ENCODE measurements around the gene CCDC92. TPM values are rescaled to one million over a fixed set of nuclear protein-coding genes. Genes with fewer than 3 reads are reported as not detected.

Gene CCDC92
- total and polyA plus RNA-seq, 10 of the 15 experiments (the other 5 are each of a cell fraction or from before 2014, with no cell fraction given): 0.53 to 11.8 (median 4.2) TPM

DNA sequence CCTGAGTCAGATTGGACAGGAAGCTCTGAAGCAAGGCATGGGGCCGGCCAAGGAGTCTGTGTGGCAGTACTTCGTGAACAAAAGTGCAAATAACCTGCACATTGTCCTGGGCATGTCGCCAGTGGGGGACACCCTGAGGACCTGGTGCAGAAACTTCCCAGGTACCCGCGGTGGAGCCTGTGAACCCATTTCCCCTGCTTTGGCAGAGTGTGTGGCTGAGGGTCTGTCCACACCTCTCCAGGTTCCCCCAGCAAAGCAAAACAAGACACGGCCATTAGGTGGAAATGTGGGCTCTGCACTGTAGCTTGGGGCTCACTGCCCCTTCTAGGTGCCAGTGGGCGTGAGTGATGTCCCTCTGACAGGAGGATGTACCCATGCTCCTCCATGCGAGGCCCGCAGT lies 79.4 kb downstream of the CCDC92 start:
- Histone ChIP-seq H3K4me3 (no peak overlapping the region), H3K9ac (ENCODE audit: control insufficient read depth, insufficient read depth, low read length) (no peak overlapping the region), H3K36me3 (ENCODE audit: control insufficient read depth in 2 of 2, insufficient read depth in 2 of 2, low read length in 1 of 2) (no peaks in the 10 kb centered on the region), H4K20me1 (ENCODE audit: control insufficient read depth, insufficient read depth) (no peaks in the 10 kb centered on the region), H3K27ac (ENCODE audit: control insufficient read depth, insufficient read depth) (no peak overlapping the region), H3K4me2 (ENCODE audit: control insufficient read depth, insufficient read depth) (no peak overlapping the region), H3K9me3 (replicated peaks; ENCODE audit: control insufficient read depth, insufficient read depth, low read length) (no peaks in the 10 kb centered on the region), H3K79me2 (ENCODE audit: control insufficient read depth, insufficient read depth, low read length) (no peaks in the 10 kb centered on the region), H3K4me1 (ENCODE audit: control insufficient read depth, insufficient read depth, low read length) (no peaks in the 10 kb centered on the region), H2AFZ (ENCODE audit: control insufficient read depth, low read depth, low read length) (no peak overlapping the region), H3K27me3 (replicated peaks in 1 of 2; ENCODE audit: control insufficient read depth in 2 of 2, insufficient read depth in 2 of 2, low read length in 1 of 2) (no peaks in the 10 kb centered on the region; a peak in 2 of 4 replicates)
- in situ Hi-C loops (cut with MboI): no loop called here
- ChIA-PET POLR2A (no interaction called here), CTCF (no interaction called here), RAD21 (ENCODE audit: unreplicated experiment) (no interaction called here), SMC1A (ENCODE audit: uncharacterized antibody, unreplicated experiment) (no interaction called here)
- FAIRE-seq: no peak
- 47% methylated on average over 9 of the region's 9 CpGs for WGBS (ENCODE audit: insufficient coverage, insufficient replicate concordance, low lambda C conversion rate, missing lambda C conversion rate)
- no peak for ATAC-seq
- intact Hi-C loops (cut with micrococcal nuclease; ENCODE audit: unreplicated experiment): no loop called here
- TF ChIP-seq ESRRA (IDR thresholded peaks at IDR 0.05; ENCODE audit: low read length): no peak
- no TSS peak for BruUV-seq (replicated peaks)
- no peak for DNase-seq (ENCODE audit: low read depth, low spot score)

DNA sequence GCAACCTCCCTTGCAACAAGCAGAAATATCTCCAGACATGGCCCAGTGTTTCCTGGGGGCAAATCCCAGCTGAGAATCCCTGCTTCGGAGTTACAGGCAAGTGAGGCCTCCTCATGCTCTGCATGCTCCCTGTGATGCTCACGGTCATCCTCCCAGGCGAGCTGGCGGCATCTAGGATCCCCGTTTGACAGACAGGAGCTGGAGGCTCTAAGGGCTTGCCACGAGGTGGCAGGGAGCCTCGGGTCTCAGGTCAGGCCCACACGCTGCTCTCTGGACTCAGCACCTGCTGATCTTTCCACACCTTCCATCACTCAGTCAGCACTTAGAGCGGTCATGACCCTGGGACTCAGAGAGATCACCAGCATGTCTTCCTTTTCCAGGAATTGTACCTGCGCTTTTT lies 79.8 kb downstream of the CCDC92 start:
- intact Hi-C loops (cut with micrococcal nuclease; ENCODE audit: unreplicated experiment): no loop called here
- ChIA-PET RAD21 (ENCODE audit: unreplicated experiment) (no interaction called here), CTCF (no interaction called here), SMC1A (ENCODE audit: uncharacterized antibody, unreplicated experiment) (no interaction called here), POLR2A (no interaction called here)
- Histone ChIP-seq H3K36me3 (ENCODE audit: control insufficient read depth in 2 of 2, insufficient read depth in 2 of 2, low read length in 1 of 2) (no peaks in the 10 kb centered on the region), H3K9me3 (replicated peaks; ENCODE audit: control insufficient read depth, insufficient read depth, low read length) (no peaks in the 10 kb centered on the region), H3K4me1 (ENCODE audit: control insufficient read depth, insufficient read depth, low read length) (no peaks in the 10 kb centered on the region), H3K79me2 (ENCODE audit: control insufficient read depth, insufficient read depth, low read length) (no peaks in the 10 kb centered on the region), H3K27me3 (replicated peaks in 1 of 2; ENCODE audit: control insufficient read depth in 2 of 2, insufficient read depth in 2 of 2, low read length in 1 of 2) (no peaks in the 10 kb centered on the region; a peak in 2 of 4 replicates), H2AFZ (ENCODE audit: control insufficient read depth, low read depth, low read length) (no peak overlapping the region), H3K4me2 (ENCODE audit: control insufficient read depth, insufficient read depth) (no peak overlapping the region), H3K9ac (ENCODE audit: control insufficient read depth, insufficient read depth, low read length) (no peak overlapping the region), H3K4me3 (no peak overlapping the region), H3K27ac (ENCODE audit: control insufficient read depth, insufficient read depth) (no peak overlapping the region), H4K20me1 (ENCODE audit: control insufficient read depth, insufficient read depth) (no peaks in the 10 kb centered on the region)
- no peak for DNase-seq (ENCODE audit: low read depth, low spot score)
- 24% methylated on average over 10 of the region's 10 CpGs for WGBS (ENCODE audit: insufficient coverage, insufficient replicate concordance, low lambda C conversion rate, missing lambda C conversion rate)
- no TSS peak for BruUV-seq (replicated peaks)
- no peak for ATAC-seq
- FAIRE-seq: no peak
- in situ Hi-C loops (cut with MboI): no loop called here
- TF ChIP-seq, protein P1, sequence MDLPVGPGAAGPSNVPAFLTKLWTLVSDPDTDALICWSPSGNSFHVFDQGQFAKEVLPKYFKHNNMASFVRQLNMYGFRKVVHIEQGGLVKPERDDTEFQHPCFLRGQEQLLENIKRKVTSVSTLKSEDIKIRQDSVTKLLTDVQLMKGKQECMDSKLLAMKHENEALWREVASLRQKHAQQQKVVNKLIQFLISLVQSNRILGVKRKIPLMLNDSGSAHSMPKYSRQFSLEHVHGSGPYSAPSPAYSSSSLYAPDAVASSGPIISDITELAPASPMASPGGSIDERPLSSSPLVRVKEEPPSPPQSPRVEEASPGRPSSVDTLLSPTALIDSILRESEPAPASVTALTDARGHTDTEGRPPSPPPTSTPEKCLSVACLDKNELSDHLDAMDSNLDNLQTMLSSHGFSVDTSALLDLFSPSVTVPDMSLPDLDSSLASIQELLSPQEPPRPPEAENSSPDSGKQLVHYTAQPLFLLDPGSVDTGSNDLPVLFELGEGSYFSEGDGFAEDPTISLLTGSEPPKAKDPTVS (IDR thresholded peaks at IDR 0.05; ENCODE audit: low read depth, low read length): no peak
- no peak for TF ChIP-seq TCF12 (IDR thresholded peaks at IDR 0.05; ENCODE audit: low read depth, low read length)
- TF ChIP-seq RELA (IDR thresholded peaks at IDR 0.05; ENCODE audit: borderline replicate concordance, partially characterized antibody): no peak
- no peak for TF ChIP-seq SMAD5 (IDR thresholded peaks at IDR 0.05; ENCODE audit: low read depth)
- no peak for TF ChIP-seq EZH2 (IDR thresholded peaks at IDR 0.05; ENCODE audit: borderline replicate concordance, control insufficient read depth, low read depth, low read length)
- TF ChIP-seq ZSCAN29 (IDR thresholded peaks at IDR 0.05): no peak
- TF ChIP-seq JUNB (IDR thresholded peaks at IDR 0.05): no peak
- TF ChIP-seq, protein P2, sequence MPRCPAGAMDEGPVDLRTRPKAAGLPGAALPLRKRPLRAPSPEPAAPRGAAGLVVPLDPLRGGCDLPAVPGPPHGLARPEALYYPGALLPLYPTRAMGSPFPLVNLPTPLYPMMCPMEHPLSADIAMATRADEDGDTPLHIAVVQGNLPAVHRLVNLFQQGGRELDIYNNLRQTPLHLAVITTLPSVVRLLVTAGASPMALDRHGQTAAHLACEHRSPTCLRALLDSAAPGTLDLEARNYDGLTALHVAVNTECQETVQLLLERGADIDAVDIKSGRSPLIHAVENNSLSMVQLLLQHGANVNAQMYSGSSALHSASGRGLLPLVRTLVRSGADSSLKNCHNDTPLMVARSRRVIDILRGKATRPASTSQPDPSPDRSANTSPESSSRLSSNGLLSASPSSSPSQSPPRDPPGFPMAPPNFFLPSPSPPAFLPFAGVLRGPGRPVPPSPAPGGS (IDR thresholded peaks at IDR 0.05; ENCODE audit: borderline replicate concordance, insufficient read depth, low read depth, low read length, poor library complexity, severe bottlenecking): no peak
- no peak for TF ChIP-seq TARDBP (IDR thresholded peaks at IDR 0.05; ENCODE audit: borderline replicate concordance)
- no peak for TF ChIP-seq CREM (IDR thresholded peaks at IDR 0.05; ENCODE audit: low read depth)
- TF ChIP-seq HCFC1 (IDR thresholded peaks at IDR 0.05; ENCODE audit: low read length): no peak
- no peak for TF ChIP-seq CHD2 (IDR thresholded peaks at IDR 0.05; ENCODE audit: borderline replicate concordance, low read depth, low read length)
- TF ChIP-seq BRCA1 (IDR thresholded peaks at IDR 0.05; ENCODE audit: low read depth, low read length): no peak
- TF ChIP-seq STAT3 (IDR thresholded peaks at IDR 0.05; ENCODE audit: low read depth, low read length): no peak
- no peak for TF ChIP-seq EGR1 (IDR thresholded peaks at IDR 0.05; ENCODE audit: borderline replicate concordance in 1 of 2, low read depth in 2 of 2, low read length in 2 of 2)
- TF ChIP-seq NR2C1 (IDR thresholded peaks at IDR 0.05): no peak

Data from GM12878 (cell line).